HEK293 (cell line): Measurements from ENCODE around the gene SYTL3.

Experiments
- CTCF ChIA-PET: fragments of 350-600 bp; formaldehyde crosslinking; extraction: SDS; loops from one replicate; lab custom pipeline; 2021; ENCODE audit warnings: antibody characterized with exemption; lab: Yijun Ruan, JAX
- POLR2A ChIA-PET: fragments of 300-600 bp; formaldehyde crosslinking; extraction: SDS; loops from one replicate; lab custom pipeline; 2020; ENCODE audit warnings: antibody characterized with exemption, inconsistent platforms; lab: Yijun Ruan, JAX
- H3K27ac ChIP-seq: fragments of 200-500 bp; sonication (Bioruptor generic); 2 replicates; pipeline ENCODE4 v1.5.1; 2014; ENCODE audit warnings: low read depth, low read length, control low read depth, inconsistent platforms; ENCODE audit errors: extremely low read depth
- H3K36me3 ChIP-seq, 2 experiments: fragments of 200-500 bp in 1 of 2; sonication (Bioruptor generic) in 1 of 2; 1 replicate in 1 of 2; 2 replicates in 1 of 2; pipeline ENCODE4 v1.5.1; 2014 to 2017; ENCODE audit warnings: inconsistent platforms in 2 of 2, low read length in 2 of 2; ENCODE audit not compliant: control insufficient read depth in 2 of 2, insufficient read depth in 1 of 2
- H3K4me1 ChIP-seq: fragments of 200-500 bp; sonication (Bioruptor generic); 2 replicates; pipeline ENCODE4 v1.5.1; 2014; ENCODE audit warnings: mild to moderate bottlenecking, low read length, inconsistent platforms; ENCODE audit not compliant: control insufficient read depth, insufficient read depth
- H3K4me3 ChIP-seq: 2 replicates; pipeline ENCODE4 v1.5.1; 2011; ENCODE audit warnings: low read depth, mild to moderate bottlenecking, control low read depth, low read length, moderate library complexity
- H3K9me3 ChIP-seq: fragments of 200-500 bp; sonication (Bioruptor generic); 2 replicates; pipeline ENCODE4 v1.5.1; 2014; ENCODE audit warnings: low read depth, low read length, inconsistent platforms; ENCODE audit not compliant: control insufficient read depth, insufficient read depth
- BCL11B ChIP-seq: fragments of 450-650 bp; formaldehyde crosslinking; IDR thresholded peaks from 2 replicates; pipeline ENCODE4 v1.5.1; 2016; ENCODE audit warnings: low read depth, missing biosample characterization, missing genetic modification characterization
- FEZF1 ChIP-seq: fragments of 450-650 bp; formaldehyde crosslinking; IDR thresholded peaks from 2 replicates; pipeline ENCODE4 v1.5.1; 2016; ENCODE audit warnings: missing biosample characterization, missing genetic modification characterization
- GLIS2 ChIP-seq: fragments of 450-650 bp; formaldehyde crosslinking; IDR thresholded peaks from 2 replicates; pipeline ENCODE4 v1.5.1; 2016; ENCODE audit warnings: missing biosample characterization, missing genetic modification characterization
- PATZ1 ChIP-seq: fragments of 450-650 bp; formaldehyde crosslinking; IDR thresholded peaks from 2 replicates; pipeline ENCODE4 v1.5.1; 2016; ENCODE audit warnings: missing biosample characterization, missing genetic modification characterization
- PRDM6 ChIP-seq: fragments of 450-650 bp; formaldehyde crosslinking; IDR thresholded peaks from 2 replicates; pipeline ENCODE4 v1.5.1; 2017; ENCODE audit warnings: missing biosample characterization, missing genetic modification characterization
- ZBTB6 ChIP-seq: fragments of 450-650 bp; formaldehyde crosslinking; IDR thresholded peaks from 2 replicates; pipeline ENCODE4 v1.5.1; 2017; ENCODE audit warnings: missing biosample characterization, missing genetic modification characterization
- ZNF148 ChIP-seq: fragments of 450-650 bp; formaldehyde crosslinking; IDR thresholded peaks from 2 replicates; pipeline ENCODE4 v1.5.0; 2017; ENCODE audit warnings: missing biosample characterization, missing genetic modification characterization, borderline replicate concordance
- ZNF169 ChIP-seq: fragments of 450-650 bp; formaldehyde crosslinking; IDR thresholded peaks from 2 replicates; pipeline ENCODE4 v1.5.1; 2016; ENCODE audit warnings: missing biosample characterization, missing genetic modification characterization
- ZNF211 ChIP-seq: fragments of 450-650 bp; formaldehyde crosslinking; IDR thresholded peaks from 2 replicates; pipeline ENCODE4 v1.5.1; 2016; ENCODE audit warnings: low read depth, missing biosample characterization, missing genetic modification characterization
- ZNF24 ChIP-seq: fragments of 450-650 bp; formaldehyde crosslinking; IDR thresholded peaks from 2 replicates; pipeline ENCODE4 v1.5.1; 2016; ENCODE audit warnings: missing biosample characterization, missing genetic modification characterization
- ZNF394 ChIP-seq: fragments of 450-650 bp; formaldehyde crosslinking; IDR thresholded peaks from 2 replicates; pipeline ENCODE4 v1.5.1; 2016; ENCODE audit warnings: missing biosample characterization, missing genetic modification characterization, mild to moderate bottlenecking, moderate library complexity, borderline replicate concordance
- ZNF423 ChIP-seq: fragments of 450-650 bp; formaldehyde crosslinking; IDR thresholded peaks from 2 replicates; pipeline ENCODE4 v1.5.1; 2016; ENCODE audit warnings: missing biosample characterization, missing genetic modification characterization
- ZNF488 ChIP-seq: fragments of 450-650 bp; formaldehyde crosslinking; IDR thresholded peaks from 2 replicates; pipeline ENCODE4 v1.5.1; 2016; ENCODE audit warnings: missing biosample characterization, missing genetic modification characterization
- ZNF561 ChIP-seq: fragments of 450-650 bp; IDR thresholded peaks from 2 replicates; pipeline ENCODE4 v1.5.1; 2018; ENCODE audit warnings: missing biosample characterization, missing genetic modification characterization, borderline replicate concordance
- ZNF600 ChIP-seq: fragments of 450-650 bp; formaldehyde crosslinking; IDR thresholded peaks from 2 replicates; pipeline ENCODE4 v1.5.1; 2016; ENCODE audit warnings: missing biosample characterization, missing genetic modification characterization
- ZNF777 ChIP-seq: fragments of 450-650 bp; formaldehyde crosslinking; IDR thresholded peaks from 2 replicates; pipeline ENCODE4 v1.5.1; 2017; ENCODE audit warnings: missing biosample characterization, missing genetic modification characterization, borderline replicate concordance
- ZNF791 ChIP-seq: fragments of 450-650 bp; formaldehyde crosslinking; IDR thresholded peaks from 2 replicates; pipeline ENCODE4 v1.5.1; 2016; ENCODE audit warnings: missing biosample characterization, missing genetic modification characterization
- ZSCAN16 ChIP-seq: fragments of 450-650 bp; formaldehyde crosslinking; IDR thresholded peaks from 2 replicates; pipeline ENCODE4 v1.5.1; 2016; ENCODE audit warnings: missing biosample characterization, missing genetic modification characterization

The SYTL3 gene

GRCh38 chr6:158776737-158777136 lies 126.9 kb downstream of the SYTL3 start:
- TF ChIP-seq ZNF24 (tag by site-specific recombination) (no peak), ZNF600 (tag by site-specific recombination) (0 out of 2 replicates have a peak, but pooled peaks have one; percentile 21)
- TF ChIP-seq, all 188 proteins: peak for 1
- Histone ChIP-seq H3K4me3 (no peak overlapping the region), H3K4me1 (no peaks in the 10 kb centered on the region), H3K27ac (no peak overlapping the region), H3K9me3 (no peaks in the 10 kb centered on the region), H3K36me3 (peaks cover 17 to 98% of the 10 kb centered on the region in 2 experiments)
- ChIA-PET POLR2A (interaction anchor here (0.8 kb wide), 1 partner anchor 19 kb away, joined by 3 read pairs; no protein-coding TSS in a partner anchor), CTCF (no interaction called here)

GRCh38 chr6:158777510-158777909 lies 127.7 kb downstream of the SYTL3 start:
- ChIA-PET POLR2A (no interaction called here), CTCF (interaction anchor here (0.7 kb wide), 1 partner anchor 16 kb away, joined by 4 read pairs; no protein-coding TSS in a partner anchor)
- H3K36me3 ChIP-seq, result peaks cover 21 to 98% of the 10 kb centered on the region in 2 experiments
- no peaks in the 10 kb centered on the region for H3K9me3 ChIP-seq
- no peak for TF ChIP-seq ZNF423
- TF ChIP-seq GLIS2 (tag by site-specific recombination), result no peak
- no peak for TF ChIP-seq ZNF169 (tag by site-specific recombination)
- TF ChIP-seq FEZF1 (tag by site-specific recombination), result no peak
- no peak for TF ChIP-seq ZNF488 (tag by site-specific recombination)
- no peak for TF ChIP-seq ZNF561
- TF ChIP-seq ZNF791 (tag by site-specific recombination), result no peak
- no peak for TF ChIP-seq ZNF777
- no peaks in the 10 kb centered on the region for H3K4me1 ChIP-seq
- no peak overlapping the region for H3K4me3 ChIP-seq
- no peak overlapping the region for H3K27ac ChIP-seq

GRCh38 chr6:158778005-158778527 lies 128.2 kb downstream of the SYTL3 start:
- Histone ChIP-seq H3K36me3 (peaks cover 21 to 98% of the 10 kb centered on the region in 2 experiments), H3K9me3 (no peaks in the 10 kb centered on the region), H3K27ac (no peak overlapping the region), H3K4me3 (no peak overlapping the region), H3K4me1 (no peaks in the 10 kb centered on the region)
- TF ChIP-seq BCL11B (tag by site-specific recombination) (no peak), ZBTB6 (tag by site-specific recombination) (no peak)
- CTCF ChIA-PET, result interaction anchor here (0.7 kb wide), 1 partner anchor 15 kb away, joined by 4 read pairs; no protein-coding TSS in a partner anchor
- POLR2A ChIA-PET, result no interaction called here

- POLR2A ChIA-PET, result interaction anchor here (0.9 to 1.5 kb wide), 3 partner anchors 17 to 89 kb away, joined by 3 read pairs; no protein-coding TSS in a partner anchor
- peaks cover 25 to 98% of the 10 kb centered on the region in 2 experiments for H3K36me3 ChIP-seq
- H3K4me3 ChIP-seq, result no peak overlapping the region
- no peaks in the 10 kb centered on the region for H3K4me1 ChIP-seq
- CTCF ChIA-PET, result interaction anchor here (0.5 to 1.8 kb wide), 4 partner anchors 12 to 194 kb away, joined by 3 to 6 read pairs (median 4); no protein-coding TSS in a partner anchor
- no peak overlapping the region for H3K27ac ChIP-seq
- H3K9me3 ChIP-seq, result no peaks in the 10 kb centered on the region
- TF ChIP-seq PRDM6 (tag by site-specific recombination), result peak; percentile 70; the same call in 1 of the 2 replicates
- no peak for TF ChIP-seq ZNF148 (tag by site-specific recombination)
- no peak for TF ChIP-seq ZNF211 (tag by site-specific recombination)
- no peak for TF ChIP-seq ZSCAN16 (tag by site-specific recombination)
- TF ChIP-seq PATZ1 (tag by site-specific recombination), result no peak
- TF ChIP-seq ZNF394, result no peak
Observed at GRCh38 chr6:158780246-158780884, 130.5 kb downstream of the SYTL3 start.
